Activated CD4-positive, CD25-positive, alpha-beta regulatory T cell (primary cell): ENCODE measurements around the gene KDM3B.

ENCODE experiments used
- DNase-seq, 4 experiments: peaks; one replicate each; lab custom pipeline; 2025; lab: John Stamatoyannopoulos, UW

Gene KDM3B

DNA sequence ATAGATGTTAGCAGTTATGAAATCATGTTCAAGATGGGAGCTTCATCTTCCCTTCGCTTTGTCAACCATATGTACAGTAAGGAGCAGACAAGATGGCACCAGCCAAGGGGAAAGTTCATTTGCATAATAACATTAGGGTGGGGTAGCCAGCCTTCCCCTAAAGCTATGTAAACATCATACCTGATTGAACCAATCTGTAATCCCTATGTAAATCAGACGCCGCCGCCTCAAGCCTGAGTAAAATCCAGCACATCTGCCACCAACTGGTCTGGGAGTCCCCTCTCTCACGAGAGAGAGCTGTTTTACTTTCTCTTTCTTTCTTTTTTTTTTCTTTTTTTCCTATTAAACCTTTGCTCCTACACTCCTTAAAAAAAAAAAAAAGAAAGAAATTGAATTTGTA is 55.5 kb downstream of the KDM3B start:
- DNase-seq, result no peak

DNA sequence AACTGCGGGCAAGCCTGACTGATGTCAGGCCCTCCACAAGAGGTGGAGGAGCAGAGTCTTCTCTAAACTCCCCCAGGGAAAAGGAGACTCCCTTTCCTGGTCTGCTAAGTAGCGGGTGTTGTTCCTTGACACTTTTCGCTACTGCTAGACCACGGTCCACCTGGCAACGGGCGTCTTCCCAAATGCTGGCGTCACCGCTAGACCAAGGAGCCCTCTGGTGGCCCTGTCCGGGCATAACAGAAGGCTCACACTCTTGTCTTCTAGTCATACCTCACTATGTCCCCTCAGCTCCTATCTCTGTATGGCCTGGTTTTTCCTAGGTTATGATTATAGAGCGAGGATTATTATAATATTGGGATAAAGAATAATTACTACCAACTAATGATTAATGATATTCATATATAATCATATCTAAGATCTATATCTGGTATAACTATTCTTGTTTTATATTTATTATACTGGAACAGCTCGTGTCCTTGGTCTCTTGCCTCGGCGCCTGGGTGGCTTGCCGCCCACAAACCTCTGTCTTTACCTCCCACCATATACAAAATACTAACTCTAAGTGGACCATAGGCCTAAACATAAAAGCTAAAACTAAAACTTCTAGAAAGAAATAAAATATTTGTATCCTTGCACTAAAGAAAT is 58.6 kb downstream of the KDM3B start:
- DNase-seq, result peak in 1 of 4 experiments; percentile 2

GRCh38 chr5:138418444-138418843 is 66.0 kb downstream of the KDM3B start:
- DNase-seq, result no peak

DNA sequence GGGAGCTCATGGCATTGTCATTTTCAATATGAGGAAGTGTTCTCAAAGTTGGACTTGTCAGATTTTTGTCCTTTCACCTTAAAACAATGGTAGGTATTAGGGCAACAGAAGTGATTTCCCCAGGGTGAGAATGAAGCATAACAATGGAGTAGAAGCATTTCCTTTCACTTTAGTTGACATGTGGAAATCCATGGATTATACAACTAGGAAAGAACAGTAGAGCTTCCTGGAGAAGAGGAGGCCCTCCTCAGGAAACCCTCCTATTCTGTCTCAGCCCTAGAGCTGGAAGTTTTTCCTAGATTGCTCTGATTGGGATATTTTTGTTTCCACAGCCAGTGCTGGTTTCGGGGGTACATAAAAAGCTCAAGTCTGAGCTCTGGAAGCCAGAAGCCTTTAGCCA is 72.6 kb downstream of the KDM3B start:
- DNase-seq, result no peak

DNA sequence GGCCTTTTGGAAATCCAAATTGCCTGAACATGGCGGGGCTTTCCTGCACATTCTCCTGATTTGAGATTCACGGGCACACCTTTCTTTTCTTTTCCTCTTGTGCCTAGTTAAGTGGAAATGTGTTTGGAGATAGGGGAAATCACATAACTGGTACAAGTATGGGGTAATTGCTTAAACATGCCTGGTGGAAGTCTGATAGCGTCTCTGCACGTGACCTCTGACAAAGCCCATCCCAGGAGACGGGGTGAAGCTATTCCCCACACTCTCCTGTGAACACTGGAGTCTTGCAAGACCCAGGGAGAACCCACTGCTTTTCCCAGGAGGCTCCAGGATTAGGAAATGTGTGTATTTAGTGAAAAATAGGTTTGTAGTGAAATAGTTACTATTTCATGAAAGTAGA is 83.5 kb downstream of the KDM3B start:
- DNase-seq, result no peak

- no peak for DNase-seq
These were observed 85.7 kb downstream of the KDM3B start for GRCh38 chr5:138438003-138438723.

DNA sequence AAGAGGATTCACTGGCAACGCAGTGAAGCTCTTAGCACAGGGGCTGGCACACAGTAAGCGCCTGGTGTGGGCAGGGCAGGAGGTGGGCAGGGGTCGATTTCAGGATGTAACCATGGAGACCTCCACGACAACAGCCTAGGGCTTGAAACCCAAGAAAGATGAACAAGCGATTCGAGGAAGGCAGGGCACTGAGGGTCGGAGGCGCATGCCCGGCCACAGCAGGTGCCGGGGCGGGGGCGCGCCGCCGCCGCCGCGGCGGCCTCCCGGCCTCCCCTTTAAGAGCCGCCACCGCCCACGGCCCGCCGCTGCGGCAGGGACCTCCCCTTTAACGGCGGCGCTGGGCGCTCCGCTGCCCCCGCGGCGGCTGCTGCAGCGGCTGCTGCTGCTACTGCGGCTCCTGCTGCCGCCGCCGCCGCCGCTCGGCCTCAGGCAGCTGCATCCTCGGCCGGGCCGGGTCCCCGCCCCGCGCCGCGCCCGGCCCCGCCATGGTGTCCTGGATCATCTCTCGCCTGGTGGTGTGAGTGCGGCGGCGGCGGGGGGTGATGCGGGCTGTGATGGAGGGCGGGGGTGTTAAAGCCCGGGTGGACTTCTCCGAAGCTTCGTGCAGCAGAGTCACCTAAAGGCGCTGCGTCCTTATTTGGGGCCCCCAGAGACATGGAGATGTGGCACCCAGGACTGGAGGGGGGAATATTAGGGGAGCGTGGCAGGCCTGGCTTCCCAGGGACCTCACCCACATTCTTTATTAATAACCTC is 86.4 kb downstream of the KDM3B start, which contains the start of gene REEP2:
TSS of gene REEP2 (plus strand) at position 334 of the 753 bp plus-strand sequence. CDS start at position 486, 152 bp downstream.
- peak; percentile 16 to 22 (median 18) for DNase-seq

- no peak for DNase-seq
These were observed 87.1 kb downstream of the KDM3B start for GRCh38 chr5:138439477-138440158.

- no peak for DNase-seq
These were observed 87.9 kb downstream of the KDM3B start for GRCh38 chr5:138440159-138441073.

DNA sequence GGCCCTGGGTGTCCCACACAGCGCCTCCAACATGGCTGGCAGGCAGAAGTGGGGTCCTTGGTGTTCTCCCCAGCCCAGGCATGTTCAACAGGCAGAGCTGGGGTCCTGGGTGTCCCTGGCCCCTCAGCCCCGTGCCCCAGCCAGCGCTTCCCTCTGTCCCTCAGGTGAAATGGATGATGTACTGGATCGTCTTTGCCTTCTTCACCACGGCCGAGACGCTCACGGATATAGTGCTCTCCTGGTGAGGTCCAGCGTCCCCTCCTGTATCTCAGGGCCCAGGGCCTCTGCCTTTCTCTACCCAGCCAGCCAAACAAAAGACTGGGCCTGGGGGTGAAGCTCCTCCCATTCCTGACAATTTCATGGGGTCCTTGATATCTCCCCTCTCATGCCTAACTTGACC is 88.7 kb downstream of the KDM3B start:
- DNase-seq, result no peak

DNA sequence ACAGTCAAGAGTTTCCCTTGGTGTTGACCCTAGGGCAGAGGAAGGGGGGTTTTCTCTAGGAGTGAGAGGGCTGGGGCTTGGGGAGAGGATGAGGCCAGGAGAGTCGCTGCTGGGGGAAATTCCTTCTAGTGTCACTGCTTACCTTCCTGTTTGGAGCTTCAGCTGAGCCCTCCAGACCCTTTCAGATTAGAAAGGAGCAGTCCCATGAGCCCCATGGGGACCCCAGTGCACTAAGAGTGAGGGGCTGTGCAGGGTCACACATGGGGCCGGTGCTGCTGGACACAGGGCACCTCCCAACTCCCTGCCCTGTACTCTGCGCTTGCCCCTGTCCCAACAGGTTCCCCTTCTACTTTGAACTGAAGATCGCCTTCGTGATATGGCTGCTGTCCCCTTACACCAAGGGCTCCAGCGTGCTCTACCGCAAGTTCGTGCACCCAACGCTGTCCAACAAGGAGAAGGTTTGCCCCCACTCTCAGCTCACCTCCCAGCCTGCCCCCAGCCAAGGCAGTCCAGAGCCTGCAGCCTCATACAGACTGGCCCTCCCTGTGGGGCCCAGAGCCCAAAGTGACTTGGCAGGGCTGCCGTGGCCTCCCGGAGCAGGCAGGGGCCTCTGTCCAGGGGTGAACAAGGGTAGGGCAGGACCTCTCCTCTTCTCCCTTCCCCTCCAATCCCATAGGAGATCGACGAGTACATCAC is 91.7 kb downstream of the KDM3B start:
- DNase-seq, result no peak

GRCh38 chr5:138444774-138445546 is 92.5 kb downstream of the KDM3B start:
- no peak for DNase-seq

DNA sequence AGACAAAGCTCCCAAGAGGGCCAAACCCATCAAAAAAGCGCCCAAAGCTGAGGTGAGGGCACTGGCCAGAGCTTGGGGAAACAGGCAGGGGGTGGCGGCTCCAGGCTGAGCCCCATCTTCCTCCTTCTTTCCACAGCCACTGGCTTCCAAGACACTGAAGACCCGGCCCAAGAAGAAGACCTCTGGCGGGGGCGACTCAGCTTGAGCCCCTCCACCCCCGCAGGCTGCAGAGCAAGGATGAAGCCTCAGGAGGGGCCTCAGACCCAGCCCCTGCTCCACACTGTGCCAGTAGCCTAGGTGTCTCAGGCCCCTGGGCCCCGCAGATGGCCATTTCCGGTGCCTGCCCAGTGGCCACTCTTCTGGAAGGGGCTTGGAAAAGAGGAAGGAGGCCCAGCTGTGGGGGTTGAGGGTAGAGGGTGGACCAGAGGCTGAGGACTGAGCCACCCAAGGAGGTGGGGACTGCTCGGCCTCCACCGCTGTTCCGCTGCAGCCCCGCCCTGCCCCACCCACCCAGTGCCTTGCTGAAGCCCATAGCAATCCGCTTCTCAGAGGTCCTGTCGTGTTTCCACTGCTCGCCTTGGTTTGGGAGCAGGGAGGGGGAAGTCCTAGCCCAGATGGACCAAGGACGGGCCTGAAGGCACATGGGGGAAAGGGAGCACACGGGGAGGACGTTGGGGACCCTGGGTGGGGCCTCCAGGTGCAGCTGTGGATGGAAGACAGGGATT is 93.2 kb downstream of the KDM3B start:
- no peak for DNase-seq

DNA sequence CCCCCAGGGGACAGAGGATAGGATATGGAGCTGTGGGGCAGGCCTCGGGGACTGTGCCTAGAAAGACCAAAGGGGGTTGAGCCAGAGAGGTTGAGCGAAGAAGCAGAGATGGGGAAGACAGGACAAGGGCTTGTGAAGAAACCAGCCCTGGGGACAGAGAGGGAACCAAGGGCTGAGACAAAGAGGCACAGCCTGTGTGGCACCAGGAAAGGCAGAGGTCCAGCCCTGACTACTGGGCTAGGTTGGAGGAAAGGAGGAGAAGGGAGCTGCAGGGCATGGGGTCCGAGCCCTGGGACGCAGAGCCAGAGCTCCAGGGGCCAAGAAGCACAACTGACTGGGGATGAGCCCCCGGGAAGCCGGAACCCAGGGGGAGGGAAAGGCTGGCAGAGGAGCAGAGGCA is 95.6 kb downstream of the KDM3B start:
- no peak for DNase-seq

DNA sequence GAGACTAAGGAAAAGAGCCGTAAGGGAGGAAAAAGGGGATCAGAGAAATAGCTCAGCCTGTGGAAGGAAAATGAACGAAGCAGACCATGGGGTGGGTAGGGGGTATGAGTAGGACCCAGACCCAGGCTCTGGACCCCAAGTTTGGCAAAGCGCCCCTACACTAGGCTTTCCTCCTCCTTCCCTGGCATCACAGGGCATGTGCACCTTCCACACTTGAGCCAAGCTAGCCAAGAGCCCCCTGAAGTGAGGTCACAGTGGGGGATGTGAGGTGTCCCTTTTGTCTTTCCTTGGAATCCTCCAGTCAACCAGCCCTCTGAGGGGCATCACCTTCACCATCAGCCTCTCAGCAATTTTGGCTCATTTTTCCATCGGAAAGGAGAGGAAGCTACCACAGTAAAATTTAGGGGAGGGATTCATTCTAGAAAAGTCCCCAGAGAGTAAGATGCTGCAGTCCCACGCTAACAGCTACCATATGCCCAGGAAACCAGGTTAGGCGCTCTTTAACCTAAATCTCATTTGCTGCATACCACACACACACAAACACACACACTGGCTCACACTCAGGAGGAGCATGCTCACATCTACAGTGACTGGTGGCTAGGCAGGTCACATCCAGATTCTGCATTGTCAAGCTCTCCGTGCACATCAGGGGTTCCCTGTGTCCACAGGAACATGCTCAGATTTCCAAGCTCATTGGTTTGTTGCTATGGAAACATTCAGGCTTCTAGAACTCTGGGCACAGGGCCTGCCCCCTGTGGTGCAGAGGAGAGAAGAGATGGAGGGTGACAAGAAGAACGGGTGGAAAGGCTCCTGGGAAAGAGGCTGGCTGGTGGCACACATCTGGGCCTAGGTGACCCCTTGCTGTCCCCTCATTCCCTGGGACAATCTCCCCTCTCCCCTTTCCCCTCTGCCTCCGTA is 96.3 kb downstream of the KDM3B start:
- DNase-seq, result no peak

- DNase-seq, result peak; percentile 45 to 73 (median 59)
These were observed 97.2 kb downstream of the KDM3B start for GRCh38 chr5:138449501-138450239.

DNA sequence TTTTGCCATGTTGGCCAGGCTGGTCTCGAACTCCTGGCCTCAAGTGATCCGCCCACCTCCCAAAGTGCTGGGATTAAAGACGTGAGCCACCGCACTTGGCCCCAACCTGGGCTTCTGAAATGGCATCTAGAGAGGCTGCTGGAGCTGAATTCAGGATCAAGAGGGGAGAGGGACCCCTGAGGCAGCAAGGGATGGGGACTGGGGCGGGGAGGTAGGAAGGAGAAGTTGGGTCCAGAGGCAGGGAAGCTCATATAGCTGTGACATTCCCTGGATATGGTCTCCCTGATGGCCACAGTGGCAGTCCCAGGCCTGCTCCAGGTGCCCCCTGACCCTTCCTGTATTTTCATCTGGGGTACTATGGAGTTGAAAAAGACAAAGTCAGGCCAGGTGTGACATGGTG is 98.5 kb downstream of the KDM3B start:
- no peak for DNase-seq
